Dermis blood vessel endothelial cell (primary cell): ENCODE measurements around the gene GRK2. TPM values are rescaled to one million over a fixed set of nuclear protein-coding genes. Genes with fewer than 3 reads are reported as not detected.

ENCODE experiments used
- DNase-seq: peaks from one replicate; pipeline ENCODE4 v3.0.0; 2010
- total RNA-seq: library from RNA; depleted of rRNA; stranded (reverse); fragments of >200 nt; gene quantifications from 2 replicates; pipeline ENCODE4 v1.2.3, GENCODE V29; 2014

GRK2 gene
- total RNA-seq, 1 donor from 2014 or later: 40.0 TPM

DNA sequence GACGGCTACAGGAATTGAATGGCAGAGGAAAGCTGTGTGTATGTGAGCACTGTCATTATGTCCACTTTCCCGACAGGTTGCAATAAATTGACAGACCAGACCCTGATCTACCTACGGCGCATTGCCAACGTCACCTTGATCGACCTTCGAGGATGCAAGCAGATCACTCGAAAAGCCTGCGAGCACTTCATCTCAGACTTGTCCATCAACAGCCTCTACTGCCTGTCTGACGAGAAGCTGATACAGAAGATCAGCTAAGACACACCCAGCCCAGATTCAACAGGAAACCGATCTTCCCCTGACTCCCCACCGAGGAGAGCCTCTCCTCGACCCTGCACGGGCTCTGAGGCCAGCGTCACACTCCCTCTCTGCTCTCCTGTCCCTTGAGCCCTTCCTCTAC lies 11.5 kb upstream of the GRK2 start:
- DNase-seq: no peak

DNA sequence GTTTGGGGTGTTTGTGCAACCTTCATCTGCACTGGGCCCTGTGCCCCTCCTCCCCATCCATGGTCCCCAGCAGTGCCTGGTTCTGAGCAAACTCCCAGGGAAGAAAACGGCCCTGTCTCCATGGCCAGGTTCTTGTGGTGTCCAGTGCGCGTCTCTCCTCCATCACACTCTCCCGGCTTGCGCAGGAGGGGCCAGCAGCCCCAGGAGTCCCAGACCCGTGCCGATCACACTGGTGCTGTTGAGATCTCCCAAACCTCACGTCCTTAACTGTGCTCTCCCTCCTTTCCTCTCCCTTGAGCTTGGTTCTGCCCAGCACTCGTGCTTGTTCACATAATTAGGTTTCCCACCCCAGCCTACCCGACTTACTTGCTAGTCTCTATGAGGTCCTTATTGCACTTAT lies 10.9 kb upstream of the GRK2 start:
- no peak for DNase-seq

DNA sequence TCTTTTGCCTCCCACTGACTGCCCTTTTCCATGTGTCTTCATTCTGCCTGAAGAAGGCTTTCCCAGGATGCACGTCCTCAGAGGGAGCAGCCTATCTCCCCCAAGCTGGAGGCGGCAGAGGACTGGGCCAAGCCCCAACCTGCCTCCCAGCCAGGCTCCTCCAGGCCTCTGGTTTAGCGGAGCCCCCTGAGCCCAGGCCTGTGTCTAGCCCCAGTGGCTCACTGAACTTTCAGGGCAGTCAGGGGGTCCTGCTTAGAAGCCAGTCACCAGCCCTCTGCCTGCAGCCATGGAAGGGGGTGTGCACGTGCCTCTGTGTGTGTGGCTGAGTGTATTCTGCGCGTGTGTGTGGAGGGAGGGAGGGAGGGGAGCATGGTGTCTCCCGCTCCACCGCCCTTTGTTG lies 10.4 kb upstream of the GRK2 start:
- no peak for DNase-seq

DNA sequence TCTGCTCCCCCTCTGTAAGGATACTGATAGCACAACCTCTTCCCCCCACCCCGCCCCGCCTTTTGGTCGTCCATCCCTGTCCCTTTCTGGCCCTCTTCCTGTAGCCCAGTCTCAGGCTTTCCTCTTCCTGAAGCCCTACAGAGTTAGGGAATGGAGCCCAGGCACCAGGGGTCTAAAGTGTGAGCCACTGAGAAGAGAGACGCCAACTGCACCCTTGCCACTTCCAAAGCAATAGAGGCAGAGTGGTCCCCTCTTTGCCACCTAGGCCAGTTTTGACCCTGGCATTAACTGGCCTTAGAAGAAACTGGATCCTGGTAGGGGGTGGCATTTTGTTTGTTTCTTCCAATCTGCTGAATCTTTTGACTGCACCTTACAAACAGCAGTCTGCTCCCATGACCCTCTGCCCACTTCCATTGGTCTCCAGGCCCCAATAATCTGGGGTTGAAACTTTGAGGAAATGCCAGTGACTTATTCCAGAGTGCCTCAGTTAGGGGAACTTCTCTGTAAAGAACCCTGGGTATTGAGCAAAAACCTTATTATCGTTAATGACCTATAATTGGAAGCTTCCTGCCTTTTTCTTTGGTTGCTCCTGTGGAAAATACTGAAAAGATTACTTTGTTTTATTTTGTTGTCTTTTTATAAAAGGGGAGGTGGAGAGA lies 9.7 kb upstream of the GRK2 start:
- DNase-seq: no peak

DNA sequence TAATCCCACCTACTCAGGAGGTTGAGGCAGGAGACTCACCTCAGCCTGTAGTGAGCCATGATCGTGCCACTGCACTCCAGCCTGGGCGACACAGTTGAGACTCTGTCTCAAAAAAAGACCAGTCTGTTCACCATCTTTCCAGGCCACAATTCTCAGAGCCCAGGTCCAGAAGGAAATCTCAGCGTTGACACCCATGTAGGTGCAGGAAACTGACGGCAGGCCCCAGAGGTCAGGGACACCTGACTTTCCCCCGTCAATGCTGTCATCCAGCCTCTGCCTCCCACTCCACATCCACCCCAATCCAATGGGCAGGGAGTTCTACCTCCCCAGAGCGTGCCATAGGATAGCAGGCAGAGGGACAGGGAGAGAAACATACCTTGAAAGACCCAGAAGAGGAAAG lies 5.9 kb upstream of the GRK2 start:
- no peak for DNase-seq

DNA sequence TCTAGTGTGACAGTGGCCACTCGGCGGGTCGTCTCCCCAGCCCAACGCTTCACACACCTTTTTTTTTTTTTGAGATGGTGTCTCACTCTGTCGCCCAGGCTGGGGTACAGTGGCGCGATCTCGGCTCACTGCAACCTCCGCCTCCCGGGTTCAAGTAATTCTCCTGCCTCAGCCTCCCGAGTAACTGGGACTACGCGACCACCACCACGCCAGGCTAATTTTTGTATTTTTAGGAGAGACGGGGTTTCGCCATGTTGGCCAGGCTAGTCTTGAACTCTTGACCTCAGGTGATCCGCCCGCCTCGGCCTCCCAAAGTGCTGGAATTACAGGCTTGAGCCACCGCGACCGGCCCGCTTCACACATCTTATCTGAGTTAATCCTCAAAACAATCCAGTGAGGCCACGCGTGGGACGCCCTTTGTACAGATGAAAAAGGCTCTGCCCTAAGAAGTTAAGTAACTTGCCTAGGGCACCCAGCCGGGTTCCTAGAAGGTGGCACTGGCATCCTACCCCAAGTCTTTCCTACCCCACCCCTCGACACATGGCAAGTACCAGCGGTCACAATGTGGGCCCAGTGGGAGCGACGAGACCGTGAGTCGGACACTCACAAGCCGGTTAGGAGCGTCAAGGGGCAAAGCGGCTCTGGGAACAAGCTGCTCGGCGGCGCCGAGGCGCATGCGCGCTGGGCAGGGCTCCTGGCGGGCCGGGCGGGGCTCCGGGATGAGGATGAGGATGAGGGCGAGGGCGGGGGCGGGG lies 5.2 kb upstream of the GRK2 start:
- peak; percentile 63 for DNase-seq

DNA sequence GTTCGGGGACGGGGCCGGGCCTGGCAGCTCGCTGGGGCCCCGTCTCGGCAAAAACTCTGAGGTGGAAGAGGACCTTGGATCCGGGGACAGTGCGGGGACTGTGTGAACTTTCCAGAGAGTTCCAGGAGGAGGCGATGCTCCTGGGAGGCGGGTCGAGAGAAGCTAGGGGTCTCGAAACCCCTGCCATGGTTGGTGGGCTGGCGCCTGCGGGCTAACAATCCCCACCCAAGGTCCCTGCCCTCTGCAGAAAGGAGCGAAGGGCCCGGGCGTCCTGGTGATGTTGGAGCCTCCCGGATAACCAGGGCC lies 4.7 kb upstream of the GRK2 start:
- no peak for DNase-seq

DNA sequence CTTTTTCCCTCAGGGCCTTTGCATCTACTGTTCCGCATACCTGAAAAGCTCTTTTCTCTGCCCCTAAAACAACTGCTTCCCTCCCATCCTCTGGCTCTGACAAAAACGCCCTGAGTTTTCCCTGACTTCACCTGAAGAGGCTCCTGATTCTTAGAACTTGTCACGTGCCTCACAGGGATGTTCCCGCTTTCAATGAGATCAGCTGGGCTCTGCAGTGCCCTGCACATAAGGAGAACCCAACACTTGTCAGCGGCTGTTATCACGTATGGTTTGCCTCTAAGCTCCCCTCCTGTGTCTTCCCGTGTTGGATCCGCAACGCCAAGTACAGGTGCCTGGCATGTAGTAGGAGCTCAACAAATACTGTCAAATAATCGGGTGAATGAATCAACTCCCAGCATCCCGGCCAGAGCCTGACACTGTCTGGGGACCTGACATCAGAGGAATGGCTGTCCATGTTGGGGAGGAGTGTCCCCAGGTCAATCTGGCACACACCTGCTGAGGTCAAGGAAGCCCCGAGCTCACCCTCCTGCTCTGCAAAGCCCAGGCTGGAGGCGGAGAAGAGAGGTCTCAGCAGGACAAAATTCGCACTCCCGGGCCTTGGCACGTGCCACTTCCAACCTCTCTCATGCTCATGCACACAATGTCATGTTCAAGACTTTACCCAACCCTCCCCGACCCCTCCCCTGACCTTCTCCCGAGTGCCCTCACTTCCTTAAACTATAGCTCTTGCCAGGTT lies 4.2 kb upstream of the GRK2 start:
- DNase-seq: no peak

DNA sequence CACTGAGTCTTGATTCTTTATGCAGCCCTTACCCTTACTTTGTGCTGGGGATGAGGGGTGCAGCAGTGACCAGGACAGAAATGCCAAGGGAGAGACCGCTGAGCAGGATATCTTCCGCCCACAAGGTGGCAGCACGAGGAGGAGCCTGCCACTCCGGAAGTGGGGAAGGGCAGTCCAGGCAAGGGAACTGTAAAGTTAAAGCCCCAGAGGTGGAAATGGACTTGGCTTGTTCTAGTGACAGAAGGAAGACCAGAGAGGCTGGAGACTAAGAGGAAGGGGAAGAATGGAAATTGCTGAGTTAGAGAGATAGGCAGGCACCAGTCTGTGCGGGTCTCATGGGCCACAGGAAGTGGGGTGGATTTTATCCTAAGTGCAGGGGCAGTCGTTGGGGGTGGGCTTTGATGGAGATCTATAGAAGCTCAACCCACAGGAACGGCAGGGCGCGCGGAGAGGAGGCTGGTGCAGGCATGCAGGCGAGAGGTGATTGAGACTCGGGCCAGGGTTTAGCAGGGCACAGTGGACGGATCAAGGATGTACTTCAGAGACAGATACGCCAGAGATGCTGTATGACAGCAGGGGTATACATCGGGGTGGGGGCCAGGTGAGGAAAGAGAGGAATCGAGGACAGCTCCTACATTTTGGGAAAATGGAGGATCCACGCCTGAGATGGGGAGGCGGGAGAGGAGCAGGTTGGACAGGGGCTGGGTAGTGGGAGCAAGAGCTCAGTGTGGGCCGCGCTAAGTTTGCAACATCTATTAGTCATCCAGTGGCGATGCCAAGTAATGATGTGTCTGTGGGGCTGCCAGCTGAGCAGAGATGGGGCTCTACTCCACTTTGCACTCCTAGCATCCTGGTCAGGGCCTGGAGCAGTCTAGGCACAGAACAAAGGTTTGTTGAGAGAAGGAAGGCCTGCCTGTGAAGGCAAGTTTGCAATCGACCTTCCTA lies 3.3 kb upstream of the GRK2 start:
- peak; percentile 83 for DNase-seq

DNA sequence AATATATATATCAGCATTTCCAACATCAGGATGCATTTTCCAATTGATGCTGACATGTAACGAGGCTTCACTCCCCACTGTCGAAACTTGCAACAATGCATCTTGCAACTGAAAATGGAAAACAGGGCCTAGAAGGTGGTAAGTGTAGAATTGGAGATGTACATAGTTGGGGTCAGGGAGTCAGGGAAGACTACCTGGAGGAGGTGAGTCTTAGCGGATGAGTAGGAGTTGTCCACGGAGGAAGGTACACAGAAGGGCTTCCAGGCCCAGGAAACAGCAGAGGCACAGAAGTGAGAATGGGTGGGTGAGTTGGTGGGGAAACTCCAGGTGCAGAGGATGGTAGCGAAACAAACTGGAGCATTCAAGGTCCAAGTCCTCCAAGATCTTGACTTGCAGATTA lies 2.0 kb upstream of the GRK2 start:
- DNase-seq: no peak

DNA sequence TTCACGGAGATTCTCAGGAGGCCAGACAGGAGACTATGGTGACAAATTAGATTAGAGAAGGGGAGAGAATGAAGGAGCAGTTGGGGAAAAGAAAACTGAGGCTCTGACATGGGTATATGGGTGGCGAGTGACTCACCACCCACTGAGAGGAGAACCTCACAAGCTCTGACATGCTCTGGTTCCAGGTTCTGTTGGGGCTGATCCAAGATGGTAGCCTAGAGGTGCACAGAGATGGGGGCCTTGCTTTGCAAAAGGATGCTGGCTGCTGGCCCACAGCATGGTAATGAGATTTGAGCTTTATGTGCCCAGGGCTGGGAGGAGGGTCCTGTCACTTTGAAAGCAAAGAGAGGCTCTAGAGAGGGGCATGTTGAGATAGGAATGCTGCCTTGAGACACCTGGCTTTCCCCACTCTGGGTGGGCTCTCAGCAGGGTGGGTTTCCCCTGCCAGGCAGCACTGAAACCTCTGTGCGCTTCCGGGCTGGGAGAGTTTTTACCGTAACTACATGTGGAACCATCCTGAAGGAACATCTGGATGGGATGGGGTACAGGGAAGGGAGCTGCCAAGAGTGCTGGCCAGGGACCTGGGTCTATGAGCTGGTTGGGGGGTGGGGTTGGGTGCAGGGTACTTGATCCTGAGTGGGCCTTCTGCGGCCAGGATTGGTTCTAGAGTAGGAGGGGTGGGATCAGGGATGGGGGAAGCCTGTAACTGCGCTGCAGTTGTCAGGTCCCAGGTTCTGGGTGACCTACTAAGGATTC lies 1.2 kb upstream of the GRK2 start:
- no peak for DNase-seq

DNA sequence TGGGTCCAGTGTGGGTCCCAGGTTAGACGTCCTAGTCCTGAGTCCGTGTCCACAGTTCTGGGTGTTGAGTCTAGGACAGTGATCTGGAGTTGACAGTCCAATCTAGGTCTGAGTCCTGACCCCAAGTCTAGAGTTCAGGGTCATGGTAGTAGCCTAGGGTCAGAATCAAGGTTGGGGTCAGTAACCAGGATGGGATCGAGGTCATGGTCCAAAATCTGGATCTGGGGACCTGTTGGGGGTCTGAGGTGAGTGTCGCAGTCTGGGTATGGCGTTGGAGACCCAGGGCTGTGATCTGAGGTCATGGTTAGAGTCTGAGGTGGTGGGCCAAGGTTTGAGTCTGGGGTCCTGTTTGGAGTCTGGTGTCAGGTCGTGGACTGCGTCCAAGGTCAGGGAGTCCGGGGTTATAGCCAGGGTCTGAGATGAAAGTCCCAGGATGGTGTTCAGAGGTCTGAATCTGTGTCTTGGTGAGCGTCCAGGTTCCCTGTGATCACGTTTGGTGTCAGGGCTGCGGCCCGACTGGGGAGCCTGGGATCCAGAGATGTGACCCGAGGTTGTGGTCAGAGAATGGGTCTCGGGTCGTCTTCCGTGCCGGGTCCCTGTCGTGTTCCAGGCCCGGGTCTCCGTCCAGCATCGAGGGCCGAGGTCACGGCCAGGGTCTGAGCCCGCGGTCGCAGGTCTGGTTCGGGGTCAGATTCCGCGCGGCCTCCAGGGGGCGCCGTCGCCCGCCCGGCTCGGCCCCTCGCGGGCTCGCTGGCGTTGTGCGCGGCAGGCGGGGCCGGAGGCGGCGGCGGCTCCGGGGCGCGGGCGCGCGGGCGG lies 432 bp upstream of the GRK2 start:
- peak; percentile 77 for DNase-seq

DNA sequence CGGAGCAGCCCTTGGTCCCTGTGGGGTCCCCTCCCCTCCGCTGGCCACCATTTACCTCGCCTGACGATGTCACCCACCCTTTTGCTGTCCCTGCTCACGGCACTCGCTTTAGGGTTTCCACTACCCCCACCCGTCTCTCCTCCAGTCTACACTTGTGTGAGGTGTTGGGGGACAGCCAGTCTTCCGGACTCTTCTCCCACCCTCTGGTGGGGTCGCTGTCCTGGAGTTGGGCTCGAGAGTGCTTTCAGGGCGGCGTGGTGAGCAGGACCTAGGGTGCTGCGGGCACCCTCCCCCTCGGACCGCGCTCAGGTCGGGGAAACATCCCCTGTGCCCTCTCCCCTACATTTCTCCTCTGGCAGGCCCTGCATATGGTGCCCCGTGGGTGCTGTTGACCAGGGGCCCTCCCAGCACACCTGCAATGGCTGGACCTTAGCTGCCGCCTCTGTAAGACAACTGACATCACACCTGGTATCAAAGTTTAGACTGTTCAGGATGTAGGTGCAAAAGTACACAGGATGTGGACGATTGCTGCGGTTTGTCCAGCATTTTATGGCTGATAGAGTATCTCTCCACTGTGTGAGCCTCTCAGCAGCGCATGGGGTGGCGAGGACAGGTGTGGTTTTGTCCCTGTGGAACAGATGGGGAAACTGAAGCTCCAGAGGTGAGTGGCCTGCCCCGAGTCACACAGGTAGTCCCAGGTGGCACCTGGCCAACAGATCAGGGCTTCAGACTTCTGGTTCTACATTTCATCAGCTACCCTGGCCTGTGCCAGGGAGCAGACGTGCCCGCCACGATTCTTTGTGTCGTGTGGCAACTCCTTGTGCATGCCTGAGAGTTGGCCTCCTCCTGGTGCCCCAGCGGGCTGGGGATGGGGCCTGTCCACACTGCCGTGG lies 1.2 kb downstream of the GRK2 start:
- no peak for DNase-seq

DNA sequence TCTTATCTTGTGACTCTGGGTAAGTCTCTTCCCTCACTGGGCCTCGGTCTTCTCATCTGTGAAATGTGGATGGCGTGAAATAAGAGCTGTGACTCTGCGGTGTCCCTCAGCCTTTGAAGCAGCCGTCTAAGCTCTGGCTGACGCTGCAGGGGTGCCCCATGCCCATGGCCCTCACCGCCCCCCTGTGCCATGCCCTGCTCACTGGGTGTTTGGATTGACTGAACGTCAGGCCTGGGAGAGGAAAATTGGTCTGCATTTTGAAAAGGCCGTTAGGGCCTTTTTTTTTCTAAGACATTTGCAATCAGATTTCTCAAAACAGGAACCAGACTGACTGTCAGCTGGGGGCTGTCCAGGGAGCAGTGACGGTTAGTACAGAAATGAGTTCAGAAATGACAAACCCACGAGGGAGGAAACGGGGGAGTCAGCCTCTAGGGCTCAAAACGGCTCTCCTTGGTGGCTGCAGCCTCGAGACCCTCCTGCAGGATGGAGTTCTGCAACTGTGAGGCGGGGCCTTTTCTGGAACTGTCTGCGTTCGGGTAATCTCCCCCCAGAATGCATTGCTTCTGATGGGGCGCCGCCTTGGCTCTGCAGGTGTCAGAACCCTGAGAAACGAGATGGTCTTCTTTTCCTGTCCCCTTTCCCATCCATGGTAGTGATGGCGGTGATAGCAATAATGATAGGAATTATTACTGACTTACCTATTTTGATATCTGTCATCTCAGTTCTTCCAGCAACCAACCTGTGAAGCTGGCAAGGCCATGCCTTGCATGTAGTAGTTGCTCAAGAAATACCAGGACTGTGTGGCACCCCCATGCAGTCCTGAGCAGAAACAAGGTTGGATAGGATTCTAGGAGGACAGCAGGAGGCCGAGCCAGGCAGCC lies 2.0 kb downstream of the GRK2 start:
- no peak for DNase-seq

DNA sequence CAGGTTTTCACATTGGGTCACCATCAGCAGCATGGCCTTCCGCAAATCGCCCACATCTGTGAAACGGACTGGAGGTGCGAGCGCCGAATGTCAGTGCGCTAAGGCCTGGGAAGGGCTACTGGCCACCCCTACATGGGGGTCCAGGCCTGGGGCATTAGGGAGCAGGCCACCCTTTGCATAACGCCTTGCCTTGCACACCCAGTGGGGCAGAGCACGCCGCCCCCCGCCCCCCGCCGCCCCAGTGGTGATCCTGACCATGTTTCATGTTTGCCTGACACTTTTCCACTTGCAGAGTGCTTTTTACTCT lies 2.6 kb downstream of the GRK2 start:
- DNase-seq: no peak

DNA sequence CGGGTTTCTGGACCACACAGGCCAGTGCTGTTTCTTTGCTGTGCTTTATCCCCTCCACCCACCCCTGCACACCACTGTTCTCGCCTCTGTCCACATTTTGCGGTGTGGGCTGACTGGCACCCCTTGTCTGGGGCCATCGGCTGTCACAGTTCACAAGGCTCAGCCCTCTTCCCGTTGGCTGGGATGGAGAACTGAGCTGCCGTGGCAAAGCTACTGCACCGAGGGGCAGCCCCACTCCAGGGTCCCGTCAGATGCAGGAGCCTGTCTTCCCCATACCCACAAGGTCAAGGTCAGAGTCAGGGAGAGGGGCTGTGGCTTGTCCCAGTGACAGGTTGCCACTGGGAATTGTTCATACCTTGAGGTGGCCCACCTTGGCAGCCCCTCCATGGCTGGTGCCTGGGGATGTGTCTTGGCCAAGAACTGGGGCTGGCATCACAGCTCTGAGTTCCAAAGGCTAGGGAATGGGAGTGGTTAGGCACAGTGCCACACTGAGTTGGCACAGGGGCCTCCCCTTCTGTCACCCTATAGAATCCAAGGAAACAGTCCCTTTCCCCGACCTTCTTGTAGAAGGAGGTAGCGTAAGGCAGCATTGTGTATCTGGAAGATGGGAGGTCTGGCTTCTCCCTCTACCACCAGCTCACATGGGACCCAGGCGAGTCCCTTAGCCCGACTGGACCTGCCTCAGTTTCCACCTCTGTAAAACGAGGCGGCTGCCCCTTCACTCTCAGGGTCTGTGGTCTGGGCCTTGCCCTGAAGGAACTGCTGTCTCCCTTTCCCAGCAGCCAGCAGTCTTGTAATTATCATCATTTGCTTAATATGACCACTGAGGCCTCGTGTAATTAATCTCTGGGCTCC lies 3.4 kb downstream of the GRK2 start:
- DNase-seq: no peak

DNA sequence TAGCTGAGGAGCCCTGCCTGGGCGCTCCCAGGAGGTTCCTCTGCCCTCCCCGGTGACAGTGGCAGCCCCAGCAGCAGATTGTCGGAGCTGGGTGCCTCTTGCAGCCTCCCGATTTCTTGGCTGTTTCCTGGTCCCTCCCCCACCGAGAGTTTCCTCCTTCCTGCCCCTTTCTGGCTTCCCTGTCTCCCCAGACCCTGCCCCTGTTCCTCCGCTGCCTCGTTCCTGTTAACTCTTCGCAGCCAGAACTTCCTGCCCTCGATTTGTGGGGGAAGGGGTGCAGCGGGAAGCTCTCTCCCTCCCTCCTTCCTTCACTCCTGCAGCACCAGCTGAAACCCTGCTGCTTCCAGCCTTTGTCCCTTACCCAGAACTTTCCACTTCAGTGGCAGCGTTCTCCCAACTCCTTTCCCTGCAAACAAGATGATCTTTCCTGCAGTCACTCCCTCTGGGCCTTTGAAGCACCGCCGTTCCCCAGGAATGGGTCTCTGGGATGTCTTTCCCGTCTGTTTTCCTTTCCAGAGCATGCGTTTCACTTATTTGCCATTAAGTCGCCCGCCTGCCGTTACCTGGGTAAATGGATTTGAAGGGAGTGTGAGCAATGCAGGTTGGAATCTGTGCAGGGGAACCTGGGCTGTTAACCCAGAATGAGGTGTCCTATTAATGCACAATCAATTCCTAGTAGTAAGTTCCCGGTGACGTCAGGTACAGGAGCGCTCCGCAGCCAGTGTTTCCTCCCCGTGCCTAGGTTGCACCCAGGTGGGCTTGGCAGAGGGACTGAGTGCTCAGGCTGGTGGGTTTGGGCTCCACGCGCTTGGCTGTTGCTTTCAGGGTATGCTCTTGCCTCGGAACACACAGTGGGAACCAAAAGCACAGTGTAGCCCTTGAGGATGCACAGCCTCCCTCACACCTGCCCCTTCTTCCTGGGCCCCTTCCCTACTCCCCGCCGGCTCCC lies 4.3 kb downstream of the GRK2 start:
- DNase-seq: peak; percentile 28
